ENCODE measurements around the gene DNAH10.

Gene DNAH10

GRCh38 chr12:123951467-123951866 lies 189.4 kb downstream of the DNAH10 start:
- no peaks in the 10 kb centered on the region for H3K36me3 ChIP-seq (ENCODE audit: insufficient read depth, low read length)
- no peaks in the 10 kb centered on the region for H3K9me3 ChIP-seq (ENCODE audit: low read length)
- no peak overlapping the region for H2AFZ ChIP-seq (ENCODE audit: low read depth, low read length)
- no peak overlapping the region for H3K4me3 ChIP-seq (ENCODE audit: low read length)
- peaks cover 42% of the 10 kb centered on the region for H3K4me1 ChIP-seq (ENCODE audit: insufficient read depth, low read length)
- H3K27me3 ChIP-seq (ENCODE audit: insufficient read depth, low read length) = no peaks in the 10 kb centered on the region

GRCh38 chr12:123952037-123952436 lies 189.9 kb downstream of the DNAH10 start:
- no peaks in the 10 kb centered on the region for H3K9me3 ChIP-seq (ENCODE audit: low read length)
- no peak overlapping the region for H2AFZ ChIP-seq (ENCODE audit: low read depth, low read length)
- no peak overlapping the region for H3K4me3 ChIP-seq (ENCODE audit: low read length)
- H3K27me3 ChIP-seq (ENCODE audit: insufficient read depth, low read length) = no peaks in the 10 kb centered on the region
- peaks cover 42% of the 10 kb centered on the region for H3K4me1 ChIP-seq (ENCODE audit: insufficient read depth, low read length)
- no peaks in the 10 kb centered on the region for H3K36me3 ChIP-seq (ENCODE audit: insufficient read depth, low read length)

GRCh38 chr12:123954647-123955350 lies 192.7 kb downstream of the DNAH10 start:
- no peaks in the 10 kb centered on the region for H3K27me3 ChIP-seq (ENCODE audit: insufficient read depth, low read length)
- H3K9me3 ChIP-seq (ENCODE audit: low read length) = no peaks in the 10 kb centered on the region
- H3K4me3 ChIP-seq (ENCODE audit: low read length) = no peak overlapping the region
- H3K4me1 ChIP-seq (ENCODE audit: insufficient read depth, low read length) = peaks cover 23% of the 10 kb centered on the region
- H3K36me3 ChIP-seq (ENCODE audit: insufficient read depth, low read length) = no peaks in the 10 kb centered on the region
- H2AFZ ChIP-seq (ENCODE audit: low read depth, low read length) = no peak overlapping the region

- no peak overlapping the region for H2AFZ ChIP-seq (ENCODE audit: low read depth, low read length)
- peaks cover 10% of the 10 kb centered on the region for H3K4me1 ChIP-seq (ENCODE audit: insufficient read depth, low read length)
- H3K36me3 ChIP-seq (ENCODE audit: insufficient read depth, low read length) = no peaks in the 10 kb centered on the region
- H3K4me3 ChIP-seq (ENCODE audit: low read length) = no peak overlapping the region
- no peaks in the 10 kb centered on the region for H3K9me3 ChIP-seq (ENCODE audit: low read length)
- no peaks in the 10 kb centered on the region for H3K27me3 ChIP-seq (ENCODE audit: insufficient read depth, low read length)
These were observed 194.1 kb downstream of the DNAH10 start for GRCh38 chr12:123956249-123956648.

GRCh38 chr12:123957196-123957595 lies 195.1 kb downstream of the DNAH10 start:
- peaks cover under 1% of the 10 kb centered on the region for H3K4me1 ChIP-seq (ENCODE audit: insufficient read depth, low read length)
- no peaks in the 10 kb centered on the region for H3K36me3 ChIP-seq (ENCODE audit: insufficient read depth, low read length)
- no peak overlapping the region for H3K4me3 ChIP-seq (ENCODE audit: low read length)
- no peak overlapping the region for H2AFZ ChIP-seq (ENCODE audit: low read depth, low read length)
- no peaks in the 10 kb centered on the region for H3K27me3 ChIP-seq (ENCODE audit: insufficient read depth, low read length)
- H3K9me3 ChIP-seq (ENCODE audit: low read length) = no peaks in the 10 kb centered on the region

- Histone ChIP-seq H2AFZ (ENCODE audit: low read depth, low read length) (no peak overlapping the region), H3K9me3 (ENCODE audit: low read length) (no peaks in the 10 kb centered on the region), H3K27me3 (ENCODE audit: insufficient read depth, low read length) (no peaks in the 10 kb centered on the region), H3K4me1 (ENCODE audit: insufficient read depth, low read length) (peaks cover 2% of the 10 kb centered on the region), H3K36me3 (ENCODE audit: insufficient read depth, low read length) (no peaks in the 10 kb centered on the region), H3K4me3 (ENCODE audit: low read length) (no peak overlapping the region)
These were observed 196.4 kb downstream of the DNAH10 start for GRCh38 chr12:123958462-123958861.

GRCh38 chr12:123958876-123959275 lies 196.8 kb downstream of the DNAH10 start:
- no peaks in the 10 kb centered on the region for H3K27me3 ChIP-seq (ENCODE audit: insufficient read depth, low read length)
- no peaks in the 10 kb centered on the region for H3K36me3 ChIP-seq (ENCODE audit: insufficient read depth, low read length)
- H2AFZ ChIP-seq (ENCODE audit: low read depth, low read length) = no peak overlapping the region
- no peaks in the 10 kb centered on the region for H3K9me3 ChIP-seq (ENCODE audit: low read length)
- no peak overlapping the region for H3K4me3 ChIP-seq (ENCODE audit: low read length)
- H3K4me1 ChIP-seq (ENCODE audit: insufficient read depth, low read length) = peaks cover 2% of the 10 kb centered on the region

GRCh38 chr12:123960029-123960735 lies 198.1 kb downstream of the DNAH10 start:
- Histone ChIP-seq H3K9me3 (ENCODE audit: low read length) (no peaks in the 10 kb centered on the region), H3K4me3 (ENCODE audit: low read length) (no peak overlapping the region), H3K36me3 (ENCODE audit: insufficient read depth, low read length) (no peaks in the 10 kb centered on the region), H3K4me1 (ENCODE audit: insufficient read depth, low read length) (peaks cover 2% of the 10 kb centered on the region), H2AFZ (ENCODE audit: low read depth, low read length) (no peak overlapping the region), H3K27me3 (ENCODE audit: insufficient read depth, low read length) (no peaks in the 10 kb centered on the region)

GRCh38 chr12:123960856-123961255 lies 198.8 kb downstream of the DNAH10 start:
- no peak overlapping the region for H3K4me3 ChIP-seq (ENCODE audit: low read length)
- H2AFZ ChIP-seq (ENCODE audit: low read depth, low read length) = no peak overlapping the region
- no peaks in the 10 kb centered on the region for H3K36me3 ChIP-seq (ENCODE audit: insufficient read depth, low read length)
- no peaks in the 10 kb centered on the region for H3K9me3 ChIP-seq (ENCODE audit: low read length)
- H3K4me1 ChIP-seq (ENCODE audit: insufficient read depth, low read length) = peaks cover 2% of the 10 kb centered on the region
- no peaks in the 10 kb centered on the region for H3K27me3 ChIP-seq (ENCODE audit: insufficient read depth, low read length)

GRCh38 chr12:123961585-123962345 lies 199.7 kb downstream of the DNAH10 start:
- Histone ChIP-seq H3K4me1 (ENCODE audit: insufficient read depth, low read length) (peaks cover 2% of the 10 kb centered on the region), H3K4me3 (ENCODE audit: low read length) (no peak overlapping the region), H3K36me3 (ENCODE audit: insufficient read depth, low read length) (peaks cover 2% of the 10 kb centered on the region)

GRCh38 chr12:123962513-123962912 lies 200.4 kb downstream of the DNAH10 start:
- Histone ChIP-seq H3K9me3 (ENCODE audit: low read length) (no peaks in the 10 kb centered on the region), H3K4me1 (ENCODE audit: insufficient read depth, low read length) (peaks cover 2% of the 10 kb centered on the region), H3K36me3 (ENCODE audit: insufficient read depth, low read length) (peaks cover 2% of the 10 kb centered on the region), H2AFZ (ENCODE audit: low read depth, low read length) (no peak overlapping the region), H3K27me3 (ENCODE audit: insufficient read depth, low read length) (no peaks in the 10 kb centered on the region), H3K4me3 (ENCODE audit: low read length) (no peak overlapping the region)

More at GRCh38 chr12:123961585-123962345, 199.7 kb downstream of the DNAH10 start:
- Histone ChIP-seq H3K27me3 (ENCODE audit: insufficient read depth, low read length) (no peaks in the 10 kb centered on the region), H2AFZ (ENCODE audit: low read depth, low read length) (no peak overlapping the region), H3K9me3 (ENCODE audit: low read length) (no peaks in the 10 kb centered on the region)

- no peaks in the 10 kb centered on the region for H3K27me3 ChIP-seq (ENCODE audit: insufficient read depth, low read length)
- H3K36me3 ChIP-seq (ENCODE audit: insufficient read depth, low read length) = peaks cover 2% of the 10 kb centered on the region
- H2AFZ ChIP-seq (ENCODE audit: low read depth, low read length) = no peak overlapping the region
- peaks cover 4% of the 10 kb centered on the region for H3K4me1 ChIP-seq (ENCODE audit: insufficient read depth, low read length)
- no peaks in the 10 kb centered on the region for H3K9me3 ChIP-seq (ENCODE audit: low read length)
- H3K4me3 ChIP-seq (ENCODE audit: low read length) = no peak overlapping the region
These were observed 201.7 kb downstream of the DNAH10 start for GRCh38 chr12:123963821-123964220.

GRCh38 chr12:123965382-123965781 lies 203.3 kb downstream of the DNAH10 start:
- H2AFZ ChIP-seq (ENCODE audit: low read depth, low read length) = no peak overlapping the region
- H3K4me1 ChIP-seq (ENCODE audit: insufficient read depth, low read length) = peaks cover 10% of the 10 kb centered on the region
- no peaks in the 10 kb centered on the region for H3K27me3 ChIP-seq (ENCODE audit: insufficient read depth, low read length)
- H3K4me3 ChIP-seq (ENCODE audit: low read length) = no peak overlapping the region
- H3K9me3 ChIP-seq (ENCODE audit: low read length) = no peaks in the 10 kb centered on the region
- peaks cover 2% of the 10 kb centered on the region for H3K36me3 ChIP-seq (ENCODE audit: insufficient read depth, low read length)

Measured in neuron (in vitro differentiated cells).